ENCODE measurements around the gene VTI1A. TPM values are rescaled to one million over a fixed set of nuclear protein-coding genes. Genes with fewer than 3 reads are reported as not detected.

The VTI1A gene
- total and polyA plus RNA-seq, 2 of the 8 experiments (the other 6 are each of a cell fraction or from before 2014, with no cell fraction given): 6.0 to 20.0 TPM

DNA sequence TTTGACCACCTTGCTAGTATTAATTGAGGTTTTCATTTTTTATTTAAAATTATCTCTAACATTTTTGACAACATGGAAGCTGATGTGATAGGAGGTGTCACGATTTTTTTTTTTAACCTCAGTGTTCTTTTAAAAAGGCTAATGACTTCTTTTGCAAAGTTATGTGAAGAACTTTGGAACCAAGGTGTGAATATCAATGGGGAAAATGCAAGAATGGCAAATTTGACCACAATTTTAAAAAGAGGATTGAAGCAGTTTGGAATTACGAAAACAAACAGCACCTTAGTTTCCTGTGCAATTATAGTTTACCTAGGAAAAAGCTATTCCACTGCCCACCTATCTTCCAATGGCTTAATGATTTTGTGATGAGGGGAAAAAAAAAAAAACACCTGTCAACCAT is 232.4 kb downstream of the VTI1A start (continued):
- TF ChIP-seq, protein P1, sequence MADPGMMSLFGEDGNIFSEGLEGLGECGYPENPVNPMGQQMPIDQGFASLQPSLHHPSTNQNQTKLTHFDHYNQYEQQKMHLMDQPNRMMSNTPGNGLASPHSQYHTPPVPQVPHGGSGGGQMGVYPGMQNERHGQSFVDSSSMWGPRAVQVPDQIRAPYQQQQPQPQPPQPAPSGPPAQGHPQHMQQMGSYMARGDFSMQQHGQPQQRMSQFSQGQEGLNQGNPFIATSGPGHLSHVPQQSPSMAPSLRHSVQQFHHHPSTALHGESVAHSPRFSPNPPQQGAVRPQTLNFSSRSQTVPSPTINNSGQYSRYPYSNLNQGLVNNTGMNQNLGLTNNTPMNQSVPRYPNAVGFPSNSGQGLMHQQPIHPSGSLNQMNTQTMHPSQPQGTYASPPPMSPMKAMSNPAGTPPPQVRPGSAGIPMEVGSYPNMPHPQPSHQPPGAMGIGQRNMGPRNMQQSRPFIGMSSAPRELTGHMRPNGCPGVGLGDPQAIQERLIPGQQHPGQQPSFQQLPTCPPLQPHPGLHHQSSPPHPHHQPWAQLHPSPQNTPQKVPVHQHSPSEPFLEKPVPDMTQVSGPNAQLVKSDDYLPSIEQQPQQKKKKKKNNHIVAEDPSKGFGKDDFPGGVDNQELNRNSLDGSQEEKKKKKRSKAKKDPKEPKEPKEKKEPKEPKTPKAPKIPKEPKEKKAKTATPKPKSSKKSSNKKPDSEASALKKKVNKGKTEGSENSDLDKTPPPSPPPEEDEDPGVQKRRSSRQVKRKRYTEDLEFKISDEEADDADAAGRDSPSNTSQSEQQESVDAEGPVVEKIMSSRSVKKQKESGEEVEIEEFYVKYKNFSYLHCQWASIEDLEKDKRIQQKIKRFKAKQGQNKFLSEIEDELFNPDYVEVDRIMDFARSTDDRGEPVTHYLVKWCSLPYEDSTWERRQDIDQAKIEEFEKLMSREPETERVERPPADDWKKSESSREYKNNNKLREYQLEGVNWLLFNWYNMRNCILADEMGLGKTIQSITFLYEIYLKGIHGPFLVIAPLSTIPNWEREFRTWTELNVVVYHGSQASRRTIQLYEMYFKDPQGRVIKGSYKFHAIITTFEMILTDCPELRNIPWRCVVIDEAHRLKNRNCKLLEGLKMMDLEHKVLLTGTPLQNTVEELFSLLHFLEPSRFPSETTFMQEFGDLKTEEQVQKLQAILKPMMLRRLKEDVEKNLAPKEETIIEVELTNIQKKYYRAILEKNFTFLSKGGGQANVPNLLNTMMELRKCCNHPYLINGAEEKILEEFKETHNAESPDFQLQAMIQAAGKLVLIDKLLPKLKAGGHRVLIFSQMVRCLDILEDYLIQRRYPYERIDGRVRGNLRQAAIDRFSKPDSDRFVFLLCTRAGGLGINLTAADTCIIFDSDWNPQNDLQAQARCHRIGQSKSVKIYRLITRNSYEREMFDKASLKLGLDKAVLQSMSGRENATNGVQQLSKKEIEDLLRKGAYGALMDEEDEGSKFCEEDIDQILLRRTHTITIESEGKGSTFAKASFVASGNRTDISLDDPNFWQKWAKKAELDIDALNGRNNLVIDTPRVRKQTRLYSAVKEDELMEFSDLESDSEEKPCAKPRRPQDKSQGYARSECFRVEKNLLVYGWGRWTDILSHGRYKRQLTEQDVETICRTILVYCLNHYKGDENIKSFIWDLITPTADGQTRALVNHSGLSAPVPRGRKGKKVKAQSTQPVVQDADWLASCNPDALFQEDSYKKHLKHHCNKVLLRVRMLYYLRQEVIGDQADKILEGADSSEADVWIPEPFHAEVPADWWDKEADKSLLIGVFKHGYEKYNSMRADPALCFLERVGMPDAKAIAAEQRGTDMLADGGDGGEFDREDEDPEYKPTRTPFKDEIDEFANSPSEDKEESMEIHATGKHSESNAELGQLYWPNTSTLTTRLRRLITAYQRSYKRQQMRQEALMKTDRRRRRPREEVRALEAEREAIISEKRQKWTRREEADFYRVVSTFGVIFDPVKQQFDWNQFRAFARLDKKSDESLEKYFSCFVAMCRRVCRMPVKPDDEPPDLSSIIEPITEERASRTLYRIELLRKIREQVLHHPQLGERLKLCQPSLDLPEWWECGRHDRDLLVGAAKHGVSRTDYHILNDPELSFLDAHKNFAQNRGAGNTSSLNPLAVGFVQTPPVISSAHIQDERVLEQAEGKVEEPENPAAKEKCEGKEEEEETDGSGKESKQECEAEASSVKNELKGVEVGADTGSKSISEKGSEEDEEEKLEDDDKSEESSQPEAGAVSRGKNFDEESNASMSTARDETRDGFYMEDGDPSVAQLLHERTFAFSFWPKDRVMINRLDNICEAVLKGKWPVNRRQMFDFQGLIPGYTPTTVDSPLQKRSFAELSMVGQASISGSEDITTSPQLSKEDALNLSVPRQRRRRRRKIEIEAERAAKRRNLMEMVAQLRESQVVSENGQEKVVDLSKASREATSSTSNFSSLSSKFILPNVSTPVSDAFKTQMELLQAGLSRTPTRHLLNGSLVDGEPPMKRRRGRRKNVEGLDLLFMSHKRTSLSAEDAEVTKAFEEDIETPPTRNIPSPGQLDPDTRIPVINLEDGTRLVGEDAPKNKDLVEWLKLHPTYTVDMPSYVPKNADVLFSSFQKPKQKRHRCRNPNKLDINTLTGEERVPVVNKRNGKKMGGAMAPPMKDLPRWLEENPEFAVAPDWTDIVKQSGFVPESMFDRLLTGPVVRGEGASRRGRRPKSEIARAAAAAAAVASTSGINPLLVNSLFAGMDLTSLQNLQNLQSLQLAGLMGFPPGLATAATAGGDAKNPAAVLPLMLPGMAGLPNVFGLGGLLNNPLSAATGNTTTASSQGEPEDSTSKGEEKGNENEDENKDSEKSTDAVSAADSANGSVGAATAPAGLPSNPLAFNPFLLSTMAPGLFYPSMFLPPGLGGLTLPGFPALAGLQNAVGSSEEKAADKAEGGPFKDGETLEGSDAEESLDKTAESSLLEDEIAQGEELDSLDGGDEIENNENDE (IDR thresholded peaks at IDR 0.05; ENCODE audit: insufficient replicate concordance, low read length): peak; percentile 35
- TF ChIP-seq HDAC6 (IDR thresholded peaks at IDR 0.05; ENCODE audit: low read depth, low read length) (no peak), MAFK (IDR thresholded peaks at IDR 0.05; ENCODE audit: low read depth, low read length) (peak; percentile 17; the same call in 1 of the 2 replicates)
